ENCODE measurements around the gene IRAK3.

- TF ChIP-seq CTCF (IDR thresholded peaks at IDR 0.05; ENCODE audit: poor library complexity) (no peak), EZH2phosphoT487 (IDR thresholded peaks at IDR 0.05; ENCODE audit: low read depth, severe bottlenecking, unreplicated experiment) (no peak)
Measured at GRCh38 chr12:66196806-66197205, 7.8 kb downstream of the IRAK3 start.
